ENCODE data around the gene MS4A4E.

GRCh38 chr11:60204922-60205321 is 38.0 kb downstream of the MS4A4E start:
- TF ChIP-seq CTCF (IDR thresholded peaks at IDR 0.05; ENCODE audit: low read depth, low read length) (no peak), MAX (IDR thresholded peaks at IDR 0.05; ENCODE audit: low read depth, low read length) (no peak), POLR2A (IDR thresholded peaks at IDR 0.05; ENCODE audit: extremely low read depth, insufficient read length) (no peak)
